Neuronal stem cell (in vitro differentiated cells): Measurements from ENCODE around the gene LLCFC1.

Experiments used
- DNase-seq: peaks from one replicate; pipeline ENCODE4 v3.0.0-alpha.2; 2013; ENCODE audit warnings: low spot score
- H2AFZ ChIP-seq: one replicate; pipeline ENCODE4 v1.6.1; 2013; ENCODE audit warnings: mild to moderate bottlenecking, low read length, inconsistent platforms
- H2AK5ac ChIP-seq: 2 replicates; pipeline ENCODE4 v1.6.1; 2013; ENCODE audit warnings: low read depth, mild to moderate bottlenecking, inconsistent platforms, low read length, moderate library complexity, mixed read lengths
- H2BK120ac ChIP-seq: 2 replicates; pipeline ENCODE4 v1.6.1; 2013; ENCODE audit warnings: low read depth, mild to moderate bottlenecking, inconsistent platforms, low read length, moderate library complexity, mixed read lengths
- H2BK12ac ChIP-seq: one replicate; pipeline ENCODE4 v1.6.1; 2013; ENCODE audit warnings: low read length, inconsistent platforms
- H2BK15ac ChIP-seq: 2 replicates; pipeline ENCODE4 v1.6.1; 2013; ENCODE audit warnings: mild to moderate bottlenecking, low read length, inconsistent platforms, mixed read lengths
- H2BK5ac ChIP-seq: one replicate; pipeline ENCODE4 v1.6.1; 2013; ENCODE audit warnings: inconsistent platforms, mild to moderate bottlenecking, low read length, moderate library complexity
- H3K14ac ChIP-seq: one replicate; pipeline ENCODE4 v1.6.1; 2013; ENCODE audit warnings: low read length, inconsistent platforms
- H3K18ac ChIP-seq: 2 replicates; pipeline ENCODE4 v1.6.1; 2013; ENCODE audit warnings: low read length, inconsistent platforms
- H3K23ac ChIP-seq: 2 replicates; pipeline ENCODE4 v1.6.1; 2013; ENCODE audit warnings: low read depth, mild to moderate bottlenecking, mixed read lengths, low read length, inconsistent platforms; ENCODE audit not compliant: poor library complexity
- H3K27ac ChIP-seq: replicated peaks from 3 replicates; pipeline ENCODE4 v1.5.1; 2013; ENCODE audit warnings: low read length, inconsistent platforms
- H3K27me3 ChIP-seq, 3 experiments: 2 replicates each; pipeline ENCODE4 v1.6.1; 2013; ENCODE audit warnings: low read length in 3 of 3, mild to moderate bottlenecking in 2 of 3, inconsistent platforms in 1 of 3, low read depth in 1 of 3, mixed read lengths in 1 of 3, moderate library complexity in 1 of 3; ENCODE audit not compliant: control insufficient read depth in 3 of 3, insufficient read depth in 3 of 3
- H3K36me3 ChIP-seq, 2 donors: replicated peaks in 1 of 2; 2 replicates each; pipeline ENCODE4 v1.6.1; 2013; ENCODE audit warnings: low read length in 2 of 2; ENCODE audit not compliant: control insufficient read depth in 2 of 2, insufficient read depth in 2 of 2
- H3K4ac ChIP-seq: 2 replicates; pipeline ENCODE4 v1.6.1; 2013; ENCODE audit warnings: inconsistent platforms, mild to moderate bottlenecking, low read length, moderate library complexity
- H3K4me1 ChIP-seq, 2 donors: 1 replicate in 1 of 2; 2 replicates in 1 of 2; pipeline ENCODE4 v1.6.1; 2013; ENCODE audit warnings: low read length in 2 of 2, low read depth in 1 of 2; ENCODE audit not compliant: control insufficient read depth in 2 of 2, insufficient read depth in 1 of 2
- H3K4me2 ChIP-seq: one replicate; pipeline ENCODE4 v1.6.1; 2013; ENCODE audit warnings: mild to moderate bottlenecking, low read length, inconsistent platforms; ENCODE audit not compliant: insufficient read depth, poor library complexity, severe bottlenecking
- H3K4me3 ChIP-seq, 2 donors: 2 replicates each; pipeline ENCODE4 v1.5.1; 2013; ENCODE audit warnings: low read length in 2 of 2, mild to moderate bottlenecking in 2 of 2, inconsistent platforms in 1 of 2, moderate library complexity in 1 of 2
- H3K79me1 ChIP-seq: one replicate; pipeline ENCODE4 v1.6.1; 2013; ENCODE audit warnings: low read depth, mild to moderate bottlenecking, inconsistent platforms, low read length, moderate library complexity
- H3K9ac ChIP-seq: one replicate; pipeline ENCODE4 v1.6.1; 2013; ENCODE audit warnings: mild to moderate bottlenecking, low read depth, low read length, inconsistent platforms; ENCODE audit not compliant: poor library complexity
- H3K9me3 ChIP-seq, 2 donors: replicated peaks in 1 of 2; 2 replicates each; pipeline versions ENCODE3 to v1.6.1; 2013; ENCODE audit warnings: low read length in 2 of 2, mild to moderate bottlenecking in 2 of 2, inconsistent platforms in 1 of 2, low read depth in 1 of 2, mixed read lengths in 1 of 2, moderate library complexity in 1 of 2; ENCODE audit not compliant: control insufficient read depth in 2 of 2, insufficient read depth in 1 of 2
- H4K8ac ChIP-seq: one replicate; pipeline ENCODE4 v1.6.1; 2013; ENCODE audit warnings: low read depth, mild to moderate bottlenecking, inconsistent platforms, low read length, moderate library complexity
- H4K91ac ChIP-seq: one replicate; pipeline ENCODE4 v1.6.1; 2013; ENCODE audit warnings: low read length, low read depth, mild to moderate bottlenecking, inconsistent platforms; ENCODE audit not compliant: poor library complexity
- WGBS, 2 donors: extraction: QIAGEN DNeasy Blood & Tissue Kit; methylation state at CpG; one replicate each; pipeline ENCODE4 v1.1.7; 2013; ENCODE audit warnings: missing lambda C conversion rate in 2 of 2, mixed read lengths in 1 of 2; ENCODE audit not compliant: insufficient read length in 2 of 2, insufficient replicate concordance in 1 of 2; ENCODE audit errors: extremely low coverage in 2 of 2; 5-methylcytosine and 5-hydroxymethylcytosine counted together

Gene LLCFC1

GRCh38 chr7:142913051-142913450 is 26.2 kb upstream of the LLCFC1 start:
- Histone ChIP-seq H4K8ac (no peak overlapping the region), H3K4me3 (no peak overlapping the region), H2AFZ (no peak overlapping the region), H3K4me2 (no peak overlapping the region), H2BK12ac (no peak overlapping the region), H2BK120ac (no peak overlapping the region), H3K14ac (no peak overlapping the region), H3K4me1 (no peaks in the 10 kb centered on the region), H2BK15ac (no peak overlapping the region), H2BK5ac (no peak overlapping the region), H4K91ac (no peak overlapping the region), H3K18ac (no peak overlapping the region), H3K36me3 (no peaks in the 10 kb centered on the region), H2AK5ac (no peak overlapping the region), H3K9ac (no peak overlapping the region), H3K23ac (no peak overlapping the region), H3K4ac (no peak overlapping the region), H3K27me3 (no peaks in the 10 kb centered on the region), H3K9me3 (no peaks in the 10 kb centered on the region), H3K79me1 (no peaks in the 10 kb centered on the region), H3K27ac (no peak overlapping the region)
- WGBS, 2 donors: no CpG with 5 or more reads among the region's 3 CpGs
- no peak for DNase-seq

DNA sequence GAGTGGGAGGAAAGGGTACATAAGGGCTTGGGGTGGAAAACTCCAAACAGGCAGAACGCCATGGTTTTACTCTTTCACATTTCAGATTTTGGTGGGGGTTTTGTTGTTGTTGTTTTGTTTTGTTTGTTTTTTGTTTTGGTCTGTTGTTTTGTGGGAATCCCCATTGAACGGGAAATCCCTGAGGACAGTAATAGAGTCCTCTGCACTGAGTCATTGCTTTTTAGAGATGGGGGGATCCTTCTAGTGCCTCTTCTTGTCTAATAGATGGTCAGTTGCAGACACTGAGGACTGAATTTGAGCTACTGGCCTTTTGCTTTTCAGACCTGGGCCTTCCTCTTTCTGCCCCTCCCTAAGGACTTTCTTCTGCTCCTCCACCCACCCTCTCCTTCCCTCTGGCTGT is 25.7 kb upstream of the LLCFC1 start:
- Histone ChIP-seq H3K9ac (no peak overlapping the region), H3K4me2 (no peak overlapping the region), H3K27ac (no peak overlapping the region), H2BK15ac (no peak overlapping the region), H3K4me1 (no peaks in the 10 kb centered on the region), H2AFZ (no peak overlapping the region), H2BK5ac (no peak overlapping the region), H3K27me3 (no peaks in the 10 kb centered on the region), H3K18ac (no peak overlapping the region), H2BK12ac (no peak overlapping the region), H3K79me1 (no peaks in the 10 kb centered on the region), H2AK5ac (no peak overlapping the region), H3K4ac (no peak overlapping the region), H3K9me3 (no peaks in the 10 kb centered on the region), H2BK120ac (no peak overlapping the region), H3K4me3 (no peak overlapping the region), H3K36me3 (no peaks in the 10 kb centered on the region), H4K8ac (no peak overlapping the region), H4K91ac (no peak overlapping the region), H3K14ac (no peak overlapping the region), H3K23ac (no peak overlapping the region)
- no peak for DNase-seq
- WGBS, 2 donors: no CpG with 5 or more reads among the region's 2 CpGs

DNA sequence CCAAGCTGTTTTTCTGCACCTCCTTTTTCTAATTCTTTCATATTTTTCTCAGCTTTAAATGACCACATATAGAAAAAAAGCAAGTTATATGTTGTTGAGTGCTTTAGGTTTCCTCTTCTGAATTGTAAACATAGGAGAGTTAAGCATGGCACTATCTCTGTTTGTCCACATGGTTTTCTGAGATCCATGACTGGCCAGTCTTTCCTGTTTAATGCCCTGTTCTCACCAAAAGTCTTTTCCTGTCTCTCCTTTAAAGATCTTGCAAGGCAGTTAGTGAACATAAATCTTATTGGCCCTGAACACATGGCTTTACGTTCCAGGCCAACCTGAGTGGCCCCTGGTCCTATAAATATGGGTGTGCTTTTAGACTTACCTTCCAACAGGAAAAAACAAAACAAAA is 25.2 kb upstream of the LLCFC1 start:
- Histone ChIP-seq H3K27me3 (no peaks in the 10 kb centered on the region), H3K4me3 (no peak overlapping the region), H2BK5ac (no peak overlapping the region), H2BK12ac (no peak overlapping the region), H4K8ac (no peak overlapping the region), H3K4ac (no peak overlapping the region), H2BK15ac (no peak overlapping the region), H4K91ac (no peak overlapping the region), H3K14ac (no peak overlapping the region), H3K9ac (no peak overlapping the region), H3K36me3 (no peaks in the 10 kb centered on the region), H3K79me1 (no peaks in the 10 kb centered on the region), H3K18ac (no peak overlapping the region), H3K4me2 (no peak overlapping the region), H3K9me3 (no peaks in the 10 kb centered on the region), H2AFZ (no peak overlapping the region), H2AK5ac (no peak overlapping the region), H2BK120ac (no peak overlapping the region), H3K27ac (no peak overlapping the region), H3K23ac (no peak overlapping the region), H3K4me1 (no peaks in the 10 kb centered on the region)
- no CpG with 5 or more reads among the region's 1 CpG for WGBS, 2 donors
- no peak for DNase-seq

- no CpG with 5 or more reads among the region's 8 CpGs for WGBS, 2 donors
- no peaks in the 10 kb centered on the region for H3K9me3 ChIP-seq
- no peak overlapping the region for H4K91ac ChIP-seq
Measured at GRCh38 chr7:142915315-142915714, 24.0 kb upstream of the LLCFC1 start.

More at GRCh38 chr7:142915315-142915714, 24.0 kb upstream of the LLCFC1 start:
- Histone ChIP-seq H2BK12ac (no peak overlapping the region), H2BK120ac (no peak overlapping the region), H3K79me1 (no peaks in the 10 kb centered on the region), H3K4ac (no peak overlapping the region), H3K4me3 (no peak overlapping the region), H3K23ac (no peak overlapping the region), H2BK5ac (no peak overlapping the region), H3K4me1 (no peaks in the 10 kb centered on the region), H2AK5ac (no peak overlapping the region), H2BK15ac (no peak overlapping the region), H3K4me2 (no peak overlapping the region), H3K27me3 (no peaks in the 10 kb centered on the region), H2AFZ (no peak overlapping the region), H4K8ac (no peak overlapping the region), H3K18ac (no peak overlapping the region), H3K14ac (no peak overlapping the region), H3K36me3 (no peaks in the 10 kb centered on the region), H3K27ac (no peak overlapping the region), H3K9ac (no peak overlapping the region)
- DNase-seq: no peak
